Measurements from ENCODE around the gene OMG.
"Not testable (repeated sequence)": the region's sequence is repeated elsewhere in the genome, so short reads cannot be mapped to it uniquely, and the experiment has no call there.

The OMG gene

DNA sequence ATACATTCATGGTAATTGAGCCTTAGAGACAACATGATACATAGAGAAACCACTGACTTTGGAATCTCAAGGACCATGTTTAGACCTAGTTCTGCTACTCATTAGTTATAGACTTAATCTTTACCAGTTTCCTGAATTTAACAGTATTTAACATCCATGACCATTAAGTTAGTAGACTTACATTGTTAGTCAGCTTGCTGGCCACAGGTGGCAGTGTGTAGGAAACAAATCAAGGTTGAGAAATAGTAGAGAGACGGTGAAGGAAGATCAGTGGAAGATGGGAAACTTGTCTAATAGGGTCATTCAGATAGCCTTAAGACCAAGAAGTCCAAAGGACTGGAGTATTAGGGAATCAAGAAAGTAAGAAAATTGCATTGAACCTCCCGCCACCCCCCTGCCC, 31.0 kb downstream of the OMG start:
- Histone ChIP-seq H4K20me1 (ENCODE audit: insufficient read depth, low read length, poor library complexity, severe bottlenecking) (no peaks in the 10 kb centered on the region), H3F3A (ENCODE audit: low read depth) (no peaks in the 10 kb centered on the region), H3K27me3 (ENCODE audit: insufficient read depth, low read length, poor library complexity, severe bottlenecking) (no peaks in the 10 kb centered on the region), H3K79me2 (ENCODE audit: insufficient read depth, low read length) (no peaks in the 10 kb centered on the region), H3K4me2 (ENCODE audit: low read depth, low read length, poor library complexity, severe bottlenecking) (no peak overlapping the region), H3K9me3 (ENCODE audit: insufficient read depth, low read depth, low read length) (no peaks in the 10 kb centered on the region), H2AFZ (ENCODE audit: low read length) (no peak overlapping the region), H3K4me1 (ENCODE audit: insufficient read depth, low read length, poor library complexity, severe bottlenecking) (no peaks in the 10 kb centered on the region), H3K4me3 (ENCODE audit: low read length, poor library complexity, severe bottlenecking) (no peak overlapping the region), H3K9ac (ENCODE audit: low read depth, low read length, poor library complexity, severe bottlenecking) (no peak overlapping the region), H3K36me3 (ENCODE audit: insufficient read depth, low read length) (peaks cover 34% of the 10 kb centered on the region; the same call in 1 of the 2 replicates), H3K9me2 (replicated peaks; ENCODE audit: low read depth, low read length) (no peaks in the 10 kb centered on the region)
- TF ChIP-seq, protein P1, sequence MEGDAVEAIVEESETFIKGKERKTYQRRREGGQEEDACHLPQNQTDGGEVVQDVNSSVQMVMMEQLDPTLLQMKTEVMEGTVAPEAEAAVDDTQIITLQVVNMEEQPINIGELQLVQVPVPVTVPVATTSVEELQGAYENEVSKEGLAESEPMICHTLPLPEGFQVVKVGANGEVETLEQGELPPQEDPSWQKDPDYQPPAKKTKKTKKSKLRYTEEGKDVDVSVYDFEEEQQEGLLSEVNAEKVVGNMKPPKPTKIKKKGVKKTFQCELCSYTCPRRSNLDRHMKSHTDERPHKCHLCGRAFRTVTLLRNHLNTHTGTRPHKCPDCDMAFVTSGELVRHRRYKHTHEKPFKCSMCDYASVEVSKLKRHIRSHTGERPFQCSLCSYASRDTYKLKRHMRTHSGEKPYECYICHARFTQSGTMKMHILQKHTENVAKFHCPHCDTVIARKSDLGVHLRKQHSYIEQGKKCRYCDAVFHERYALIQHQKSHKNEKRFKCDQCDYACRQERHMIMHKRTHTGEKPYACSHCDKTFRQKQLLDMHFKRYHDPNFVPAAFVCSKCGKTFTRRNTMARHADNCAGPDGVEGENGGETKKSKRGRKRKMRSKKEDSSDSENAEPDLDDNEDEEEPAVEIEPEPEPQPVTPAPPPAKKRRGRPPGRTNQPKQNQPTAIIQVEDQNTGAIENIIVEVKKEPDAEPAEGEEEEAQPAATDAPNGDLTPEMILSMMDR (conservative IDR thresholded peaks at IDR 0.05; ENCODE audit: low read length) = peak; percentile 69
- no peak for TF ChIP-seq EZH2phosphoT487 (IDR thresholded peaks at IDR 0.05; ENCODE audit: borderline replicate concordance)

GRCh38 chr17:31262923-31263322, 34.1 kb downstream of the OMG start:
- H3F3A ChIP-seq (ENCODE audit: low read depth); H3K9ac ChIP-seq (ENCODE audit: low read depth, low read length, poor library complexity, severe bottlenecking); H3K9me2 ChIP-seq (replicated peaks; ENCODE audit: low read depth, low read length); H4K20me1 ChIP-seq (ENCODE audit: insufficient read depth, low read length, poor library complexity, severe bottlenecking); H3K4me1 ChIP-seq (ENCODE audit: insufficient read depth, low read length, poor library complexity, severe bottlenecking); H3K27me3 ChIP-seq (ENCODE audit: insufficient read depth, low read length, poor library complexity, severe bottlenecking); H3K79me2 ChIP-seq (ENCODE audit: insufficient read depth, low read length); H2AFZ ChIP-seq (ENCODE audit: low read length); H3K9me3 ChIP-seq (ENCODE audit: insufficient read depth, low read depth, low read length); H3K4me2 ChIP-seq (ENCODE audit: low read depth, low read length, poor library complexity, severe bottlenecking); H3K4me3 ChIP-seq (ENCODE audit: low read length, poor library complexity, severe bottlenecking): not testable (repeated sequence)
- peaks cover 24% of the 10 kb centered on the region for H3K36me3 ChIP-seq (ENCODE audit: insufficient read depth, low read length)

- H3K4me2 ChIP-seq (ENCODE audit: low read depth, low read length, poor library complexity, severe bottlenecking) = no peak overlapping the region
- H3K9ac ChIP-seq (ENCODE audit: low read depth, low read length, poor library complexity, severe bottlenecking) = no peak overlapping the region
- H3F3A ChIP-seq (ENCODE audit: low read depth) = no peaks in the 10 kb centered on the region
- no peaks in the 10 kb centered on the region for H4K20me1 ChIP-seq (ENCODE audit: insufficient read depth, low read length, poor library complexity, severe bottlenecking)
- no peak overlapping the region for H2AFZ ChIP-seq (ENCODE audit: low read length)
- no peak for TF ChIP-seq EZH2phosphoT487 (IDR thresholded peaks at IDR 0.05; ENCODE audit: borderline replicate concordance)
- H3K9me2 ChIP-seq (replicated peaks; ENCODE audit: low read depth, low read length) = no peaks in the 10 kb centered on the region
- no peak overlapping the region for H3K4me3 ChIP-seq (ENCODE audit: low read length, poor library complexity, severe bottlenecking)
- peaks cover 16% of the 10 kb centered on the region for H3K36me3 ChIP-seq (ENCODE audit: insufficient read depth, low read length)
- no peaks in the 10 kb centered on the region for H3K9me3 ChIP-seq (ENCODE audit: insufficient read depth, low read depth, low read length)
- H3K27me3 ChIP-seq (ENCODE audit: insufficient read depth, low read length, poor library complexity, severe bottlenecking) = no peaks in the 10 kb centered on the region
- H3K4me1 ChIP-seq (ENCODE audit: insufficient read depth, low read length, poor library complexity, severe bottlenecking) = peaks cover 5% of the 10 kb centered on the region
- no peaks in the 10 kb centered on the region for H3K79me2 ChIP-seq (ENCODE audit: insufficient read depth, low read length)
Measured at GRCh38 chr17:31261601-31262000, 35.4 kb downstream of the OMG start.

- Histone ChIP-seq H3K79me2 (ENCODE audit: insufficient read depth, low read length) (no peaks in the 10 kb centered on the region), H3F3A (ENCODE audit: low read depth) (no peaks in the 10 kb centered on the region), H3K4me1 (ENCODE audit: insufficient read depth, low read length, poor library complexity, severe bottlenecking) (peaks cover 9% of the 10 kb centered on the region), H3K9ac (ENCODE audit: low read depth, low read length, poor library complexity, severe bottlenecking) (no peak overlapping the region), H3K9me2 (replicated peaks; ENCODE audit: low read depth, low read length) (no peaks in the 10 kb centered on the region), H3K9me3 (ENCODE audit: insufficient read depth, low read depth, low read length) (no peaks in the 10 kb centered on the region), H3K36me3 (ENCODE audit: insufficient read depth, low read length) (peaks cover 11% of the 10 kb centered on the region), H2AFZ (ENCODE audit: low read length) (no peak overlapping the region), H4K20me1 (ENCODE audit: insufficient read depth, low read length, poor library complexity, severe bottlenecking) (no peaks in the 10 kb centered on the region), H3K27me3 (ENCODE audit: insufficient read depth, low read length, poor library complexity, severe bottlenecking) (no peaks in the 10 kb centered on the region), H3K4me3 (ENCODE audit: low read length, poor library complexity, severe bottlenecking) (no peak overlapping the region), H3K4me2 (ENCODE audit: low read depth, low read length, poor library complexity, severe bottlenecking) (no peak overlapping the region)
- TF ChIP-seq, protein P1 (conservative IDR thresholded peaks at IDR 0.05; ENCODE audit: low read length) = no peak
- TF ChIP-seq EZH2phosphoT487 (IDR thresholded peaks at IDR 0.05; ENCODE audit: borderline replicate concordance) = no peak
Measured at GRCh38 chr17:31260151-31260550, 36.9 kb downstream of the OMG start.
